Measurements from ENCODE around the gene RMRP.

GRCh38 chr9:35659340-35659739 is 1.5 kb upstream of the RMRP start:
- TF ChIP-seq CTCF (conservative IDR thresholded peaks at IDR 0.05) (no peak), EZH2 (IDR thresholded peaks at IDR 0.05; ENCODE audit: low read depth) (no peak)

Data from PC-9 (cell line).